ENCODE data around the gene SYNDIG1. TPM values are rescaled to one million over a fixed set of nuclear protein-coding genes. Genes with fewer than 3 reads are reported as not detected.

The SYNDIG1 gene
- total RNA-seq, 1 experiment from 2014 or later: not detected

DNA sequence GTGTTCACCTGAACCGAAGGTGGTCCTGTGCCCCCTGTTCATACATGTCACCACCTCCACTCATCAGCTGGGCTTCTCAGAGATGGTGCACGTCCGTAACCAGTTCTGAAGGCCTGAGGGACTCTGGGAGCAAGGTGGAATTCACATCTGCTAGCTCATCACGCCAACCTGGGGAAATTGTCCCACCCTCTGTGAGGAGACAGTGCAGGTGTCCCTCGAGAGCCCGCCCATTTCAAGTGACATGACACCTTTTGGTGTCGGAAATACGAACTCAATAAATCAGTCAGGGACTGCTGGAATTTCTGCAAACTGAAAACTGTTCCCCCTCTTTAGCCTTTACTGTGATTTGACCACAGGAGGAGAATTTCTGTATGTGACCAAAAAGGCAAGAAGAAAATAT, 99.4 kb downstream of the SYNDIG1 start:
- Histone ChIP-seq H3K9me2 (replicated peaks; ENCODE audit: insufficient read depth, low read length) (no peaks in the 10 kb centered on the region), H3K9me3 (ENCODE audit: low read length) (no peaks in the 10 kb centered on the region), H3K4me1 (ENCODE audit: low read length) (peaks cover 10% of the 10 kb centered on the region), H3K9ac (ENCODE audit: low read length) (no peak overlapping the region), H3K4me3 (ENCODE audit: low read length) (no peak overlapping the region), H3K79me2 (ENCODE audit: low read length) (no peaks in the 10 kb centered on the region), H3K27me3 (ENCODE audit: low read length) (0 out of 2 replicates have a peak, but pooled peaks cover 4% of the 10 kb centered on the region), H3K4me2 (ENCODE audit: low read depth, low read length, poor library complexity, severe bottlenecking) (no peak overlapping the region), H3K27ac (ENCODE audit: low read length) (no peak overlapping the region), H4K20me1 (ENCODE audit: insufficient read depth, low read depth, low read length) (no peaks in the 10 kb centered on the region), H3K36me3 (ENCODE audit: insufficient read depth, low read length) (no peaks in the 10 kb centered on the region), H2AFZ (ENCODE audit: low read length) (no peak overlapping the region)
- no peak for DNase-seq

DNA sequence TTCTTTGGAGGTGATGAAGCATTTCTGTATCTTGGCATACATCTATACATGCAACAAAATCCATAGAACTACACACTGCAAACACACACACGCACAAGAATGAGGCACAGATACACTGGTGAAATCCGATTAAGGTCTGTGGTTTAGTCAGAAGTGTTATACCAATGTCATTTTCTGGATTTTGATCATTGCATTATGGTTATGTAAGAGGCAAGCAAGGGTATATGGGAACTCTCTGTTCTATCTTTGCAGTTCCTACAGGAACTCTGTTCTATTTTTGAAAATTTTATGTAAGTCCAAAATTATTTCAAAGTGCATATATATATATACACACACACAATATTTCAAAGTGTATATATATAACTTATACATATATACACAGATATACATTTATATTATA, 101.7 kb downstream of the SYNDIG1 start:
- H3K27me3 ChIP-seq (ENCODE audit: low read length): no peaks in the 10 kb centered on the region
- DNase-seq: no peak

DNA sequence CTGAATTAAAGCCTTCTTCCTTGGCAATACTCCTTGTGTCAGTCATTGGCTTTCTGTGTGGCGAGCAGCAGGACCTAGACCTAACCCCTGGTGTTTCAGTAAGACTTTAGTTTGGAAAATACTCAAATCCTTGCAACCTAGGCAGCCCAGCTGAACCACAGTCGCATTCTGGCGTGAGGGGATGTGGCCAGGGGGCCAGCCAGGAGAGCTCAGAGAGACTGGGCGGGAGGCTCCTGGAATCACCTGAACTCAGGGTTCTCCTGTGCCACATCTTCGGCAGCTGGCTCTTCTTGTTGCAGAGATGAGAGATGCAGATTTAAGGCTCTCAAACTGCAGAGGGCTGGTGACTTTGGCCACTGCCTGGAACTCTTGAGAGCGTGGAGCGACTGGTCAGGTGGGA, 102.7 kb downstream of the SYNDIG1 start:
- H3K9ac ChIP-seq (ENCODE audit: low read length): no peak overlapping the region
- H4K20me1 ChIP-seq (ENCODE audit: insufficient read depth, low read depth, low read length): no peaks in the 10 kb centered on the region; the same call in 1 of the 2 replicates
- no peak for DNase-seq
- no peak overlapping the region for H3K4me2 ChIP-seq (ENCODE audit: low read depth, low read length, poor library complexity, severe bottlenecking)
- no peaks in the 10 kb centered on the region for H3K9me2 ChIP-seq (replicated peaks; ENCODE audit: insufficient read depth, low read length)
- H3K36me3 ChIP-seq (ENCODE audit: insufficient read depth, low read length): no peaks in the 10 kb centered on the region
- no peaks in the 10 kb centered on the region for H3K9me3 ChIP-seq (ENCODE audit: low read length)
- no peak overlapping the region for H2AFZ ChIP-seq (ENCODE audit: low read length)
- no peaks in the 10 kb centered on the region for H3K27me3 ChIP-seq (ENCODE audit: low read length)
- H3K4me3 ChIP-seq (ENCODE audit: low read length): no peak overlapping the region
- no peaks in the 10 kb centered on the region for H3K79me2 ChIP-seq (ENCODE audit: low read length)
- peaks cover 12% of the 10 kb centered on the region for H3K4me1 ChIP-seq (ENCODE audit: low read length)
- no peak overlapping the region for H3K27ac ChIP-seq (ENCODE audit: low read length)

More for the DNA sequence above, 101.7 kb downstream of the SYNDIG1 start:
- H3K4me3 ChIP-seq (ENCODE audit: low read length): no peak overlapping the region
- H4K20me1 ChIP-seq (ENCODE audit: insufficient read depth, low read depth, low read length): no peaks in the 10 kb centered on the region
- peaks cover 10% of the 10 kb centered on the region for H3K4me1 ChIP-seq (ENCODE audit: low read length)
- H2AFZ ChIP-seq (ENCODE audit: low read length): no peak overlapping the region
- no peaks in the 10 kb centered on the region for H3K79me2 ChIP-seq (ENCODE audit: low read length)
- H3K9ac ChIP-seq (ENCODE audit: low read length): no peak overlapping the region
- H3K4me2 ChIP-seq (ENCODE audit: low read depth, low read length, poor library complexity, severe bottlenecking): no peak overlapping the region
- no peak overlapping the region for H3K27ac ChIP-seq (ENCODE audit: low read length)
- no peaks in the 10 kb centered on the region for H3K9me2 ChIP-seq (replicated peaks; ENCODE audit: insufficient read depth, low read length)
- H3K9me3 ChIP-seq (ENCODE audit: low read length): no peaks in the 10 kb centered on the region
- H3K36me3 ChIP-seq (ENCODE audit: insufficient read depth, low read length): no peaks in the 10 kb centered on the region

DNA sequence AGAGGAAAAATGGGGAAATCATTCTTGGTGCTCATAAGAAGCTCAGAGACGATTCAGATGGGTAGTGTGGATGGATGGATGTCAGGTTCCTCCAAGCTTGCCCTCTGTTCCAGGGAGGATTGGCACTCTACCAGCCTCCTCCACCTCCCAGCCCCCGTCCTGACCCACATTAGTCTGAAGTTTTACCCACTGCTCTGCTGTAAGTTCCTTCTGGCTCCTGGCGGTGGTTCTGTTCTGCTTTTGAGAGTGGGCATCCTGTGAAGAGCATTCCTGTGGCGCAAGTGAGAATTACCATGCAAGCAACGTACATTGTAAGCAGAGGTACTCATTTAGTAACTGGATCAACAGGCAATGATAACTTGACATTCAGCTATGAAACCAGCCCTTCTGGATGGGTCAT, 103.4 kb downstream of the SYNDIG1 start:
- Histone ChIP-seq H3K36me3 (ENCODE audit: insufficient read depth, low read length) (no peaks in the 10 kb centered on the region), H4K20me1 (ENCODE audit: insufficient read depth, low read depth, low read length) (no peaks in the 10 kb centered on the region; the same call in 1 of the 2 replicates), H3K4me3 (ENCODE audit: low read length) (no peak overlapping the region), H3K9me2 (replicated peaks; ENCODE audit: insufficient read depth, low read length) (no peaks in the 10 kb centered on the region), H3K79me2 (ENCODE audit: low read length) (no peaks in the 10 kb centered on the region), H3K4me2 (ENCODE audit: low read depth, low read length, poor library complexity, severe bottlenecking) (no peak overlapping the region), H3K27ac (ENCODE audit: low read length) (no peak overlapping the region), H3K9ac (ENCODE audit: low read length) (no peak overlapping the region), H3K9me3 (ENCODE audit: low read length) (no peaks in the 10 kb centered on the region), H2AFZ (ENCODE audit: low read length) (no peak overlapping the region), H3K4me1 (ENCODE audit: low read length) (peaks cover 19% of the 10 kb centered on the region), H3K27me3 (ENCODE audit: low read length) (no peaks in the 10 kb centered on the region)
- no peak for DNase-seq

DNA sequence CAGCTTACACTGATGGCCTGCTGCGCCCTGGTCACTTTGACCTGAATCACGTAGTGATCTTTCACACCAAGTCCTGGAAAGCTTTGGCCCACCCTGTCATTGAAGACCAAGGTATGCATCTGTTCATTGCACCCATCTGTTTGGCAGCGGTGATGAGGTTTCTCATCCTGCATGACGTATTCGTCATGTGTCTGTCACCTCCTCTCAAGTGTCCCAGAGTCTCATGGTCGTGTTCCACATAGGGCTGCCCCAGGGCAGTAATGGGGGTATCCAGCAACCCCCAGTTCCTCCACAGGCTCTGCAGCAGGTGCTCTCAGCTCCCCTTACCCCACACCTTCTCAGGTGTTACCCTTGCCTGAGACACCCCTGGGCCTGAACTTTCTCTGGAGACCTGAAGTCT, 104.1 kb downstream of the SYNDIG1 start:
- no peaks in the 10 kb centered on the region for H3K36me3 ChIP-seq (ENCODE audit: insufficient read depth, low read length)
- no peak overlapping the region for H2AFZ ChIP-seq (ENCODE audit: low read length)
- no peaks in the 10 kb centered on the region for H3K27me3 ChIP-seq (ENCODE audit: low read length)
- no peak overlapping the region for H3K9ac ChIP-seq (ENCODE audit: low read length)
- no peaks in the 10 kb centered on the region for H3K9me3 ChIP-seq (ENCODE audit: low read length)
- no peak overlapping the region for H3K4me3 ChIP-seq (ENCODE audit: low read length)
- no peaks in the 10 kb centered on the region for H3K79me2 ChIP-seq (ENCODE audit: low read length)
- no peak for DNase-seq
- no peaks in the 10 kb centered on the region for H3K9me2 ChIP-seq (replicated peaks; ENCODE audit: insufficient read depth, low read length)
- no peaks in the 10 kb centered on the region; the same call in 1 of the 2 replicates for H4K20me1 ChIP-seq (ENCODE audit: insufficient read depth, low read depth, low read length)
- H3K4me1 ChIP-seq (ENCODE audit: low read length): peaks cover 19% of the 10 kb centered on the region
- H3K27ac ChIP-seq (ENCODE audit: low read length): no peak overlapping the region
- no peak overlapping the region for H3K4me2 ChIP-seq (ENCODE audit: low read depth, low read length, poor library complexity, severe bottlenecking)

DNA sequence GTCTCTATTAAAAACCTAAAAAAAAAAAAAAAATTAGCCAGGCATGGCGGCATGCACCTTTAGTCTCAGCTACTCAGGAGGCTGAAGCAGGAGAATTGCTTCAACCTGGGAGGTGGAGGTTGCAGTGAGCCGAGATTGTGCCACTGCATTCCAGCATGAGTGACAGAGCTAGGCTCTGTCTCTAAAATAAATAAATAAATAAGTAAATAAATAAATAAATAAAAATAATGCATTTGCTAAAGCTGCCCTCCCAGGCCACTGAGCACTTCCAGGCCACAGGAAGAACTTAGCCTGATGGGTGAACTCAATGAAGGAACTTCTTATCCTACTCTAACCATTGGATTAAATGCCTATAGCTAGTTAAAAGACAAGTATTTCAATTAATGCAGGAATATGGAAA, 104.9 kb downstream of the SYNDIG1 start:
- Histone ChIP-seq H3K4me1 (ENCODE audit: low read length) (peaks cover 19% of the 10 kb centered on the region), H3K79me2 (ENCODE audit: low read length) (no peaks in the 10 kb centered on the region)
- no peak for DNase-seq

DNA sequence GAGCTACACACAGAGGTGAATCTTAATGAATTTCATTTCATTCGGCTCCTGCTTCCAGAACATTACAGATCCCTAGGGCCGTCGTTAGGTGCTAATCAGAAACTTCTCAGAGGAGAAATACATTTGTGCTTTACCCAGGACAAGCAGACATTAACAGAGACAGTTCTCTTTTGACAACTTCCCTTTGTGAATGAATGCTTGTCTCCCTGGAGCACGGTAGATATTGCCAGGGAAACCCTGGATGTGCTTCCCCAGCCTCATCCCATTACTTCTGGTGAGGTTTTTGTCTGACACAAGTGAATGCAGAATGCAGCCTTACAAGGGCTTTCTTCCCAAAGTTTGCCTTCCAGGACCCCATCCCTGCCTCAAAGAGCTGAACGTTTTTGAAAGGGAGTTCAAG, 105.4 kb downstream of the SYNDIG1 start:
- Histone ChIP-seq H3K79me2 (ENCODE audit: low read length) (no peaks in the 10 kb centered on the region), H3K4me2 (ENCODE audit: low read depth, low read length, poor library complexity, severe bottlenecking) (no peak overlapping the region), H3K27ac (ENCODE audit: low read length) (no peak overlapping the region), H3K27me3 (ENCODE audit: low read length) (no peaks in the 10 kb centered on the region), H3K36me3 (ENCODE audit: insufficient read depth, low read length) (no peaks in the 10 kb centered on the region), H3K4me3 (ENCODE audit: low read length) (no peak overlapping the region), H3K9me3 (ENCODE audit: low read length) (no peaks in the 10 kb centered on the region), H3K9ac (ENCODE audit: low read length) (no peak overlapping the region), H4K20me1 (ENCODE audit: insufficient read depth, low read depth, low read length) (peaks cover 6% of the 10 kb centered on the region; the same call in 1 of the 2 replicates), H2AFZ (ENCODE audit: low read length) (no peak overlapping the region), H3K4me1 (ENCODE audit: low read length) (peaks cover 19% of the 10 kb centered on the region), H3K9me2 (replicated peaks; ENCODE audit: insufficient read depth, low read length) (no peaks in the 10 kb centered on the region)
- no peak for DNase-seq

More for the DNA sequence above, 104.9 kb downstream of the SYNDIG1 start:
- Histone ChIP-seq H3K9me3 (ENCODE audit: low read length) (no peaks in the 10 kb centered on the region), H2AFZ (ENCODE audit: low read length) (no peak overlapping the region), H3K9me2 (replicated peaks; ENCODE audit: insufficient read depth, low read length) (no peaks in the 10 kb centered on the region), H3K9ac (ENCODE audit: low read length) (no peak overlapping the region), H4K20me1 (ENCODE audit: insufficient read depth, low read depth, low read length) (peaks cover 3% of the 10 kb centered on the region; the same call in 1 of the 2 replicates), H3K4me3 (ENCODE audit: low read length) (no peak overlapping the region), H3K36me3 (ENCODE audit: insufficient read depth, low read length) (no peaks in the 10 kb centered on the region), H3K27me3 (ENCODE audit: low read length) (no peaks in the 10 kb centered on the region), H3K4me2 (ENCODE audit: low read depth, low read length, poor library complexity, severe bottlenecking) (no peak overlapping the region), H3K27ac (ENCODE audit: low read length) (no peak overlapping the region)

DNA sequence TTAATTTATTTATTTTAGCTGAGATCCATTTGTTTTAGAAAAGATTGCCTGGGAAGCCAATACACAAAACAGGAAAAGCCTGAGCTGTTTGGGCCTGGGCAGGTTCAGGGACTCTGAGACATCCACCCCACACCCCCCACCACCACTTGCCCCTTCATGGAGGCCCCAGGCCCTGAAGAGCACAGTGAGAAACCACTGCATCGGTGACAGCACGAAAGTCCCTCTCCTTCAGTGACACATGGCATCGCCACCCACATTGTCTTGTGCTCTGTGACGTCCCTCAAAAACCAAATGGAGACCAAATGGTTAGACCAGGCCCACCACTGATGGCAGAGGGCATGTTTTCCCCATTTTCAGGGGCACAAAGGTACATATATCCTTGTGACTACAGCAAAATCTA, 106.4 kb downstream of the SYNDIG1 start:
- peaks cover 6% of the 10 kb centered on the region; the same call in 1 of the 2 replicates for H4K20me1 ChIP-seq (ENCODE audit: insufficient read depth, low read depth, low read length)
- no peaks in the 10 kb centered on the region for H3K36me3 ChIP-seq (ENCODE audit: insufficient read depth, low read length)
- H3K9ac ChIP-seq (ENCODE audit: low read length): no peak overlapping the region
- peaks cover 19% of the 10 kb centered on the region for H3K4me1 ChIP-seq (ENCODE audit: low read length)
- H3K27ac ChIP-seq (ENCODE audit: low read length): no peak overlapping the region
- no peak for DNase-seq
- no peak overlapping the region for H3K4me2 ChIP-seq (ENCODE audit: low read depth, low read length, poor library complexity, severe bottlenecking)
- no peaks in the 10 kb centered on the region for H3K27me3 ChIP-seq (ENCODE audit: low read length)
- H3K9me3 ChIP-seq (ENCODE audit: low read length): no peaks in the 10 kb centered on the region
- no peak overlapping the region for H2AFZ ChIP-seq (ENCODE audit: low read length)
- no peaks in the 10 kb centered on the region for H3K9me2 ChIP-seq (replicated peaks; ENCODE audit: insufficient read depth, low read length)
- H3K79me2 ChIP-seq (ENCODE audit: low read length): no peaks in the 10 kb centered on the region
- no peak overlapping the region for H3K4me3 ChIP-seq (ENCODE audit: low read length)

DNA sequence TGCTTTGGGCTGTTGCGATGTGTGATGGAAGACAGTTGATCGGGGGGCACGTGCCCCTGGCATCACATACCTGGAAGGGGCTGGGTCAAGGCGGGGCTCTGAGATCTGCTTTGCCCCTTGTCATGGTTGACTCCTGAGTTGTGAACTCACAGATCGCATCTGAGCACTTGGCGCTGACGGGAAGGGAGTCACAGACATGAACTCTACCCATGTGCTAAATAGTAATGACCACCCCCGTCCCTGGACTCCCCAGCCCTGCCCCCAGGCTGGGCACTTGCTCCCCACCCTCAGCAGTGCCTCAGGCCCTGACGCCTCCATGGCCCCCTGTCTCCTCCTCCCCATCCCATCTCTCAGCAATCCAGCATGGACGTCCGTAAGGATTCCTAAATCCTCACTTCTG, 107.0 kb downstream of the SYNDIG1 start:
- no peaks in the 10 kb centered on the region for H3K9me3 ChIP-seq (ENCODE audit: low read length)
- H3K27ac ChIP-seq (ENCODE audit: low read length): no peak overlapping the region

More for the DNA sequence above, 107.0 kb downstream of the SYNDIG1 start:
- no peaks in the 10 kb centered on the region for H3K9me2 ChIP-seq (replicated peaks; ENCODE audit: insufficient read depth, low read length)
- no peak overlapping the region for H3K9ac ChIP-seq (ENCODE audit: low read length)
- H3K27me3 ChIP-seq (ENCODE audit: low read length): no peaks in the 10 kb centered on the region
- H4K20me1 ChIP-seq (ENCODE audit: insufficient read depth, low read depth, low read length): peaks cover 6% of the 10 kb centered on the region; the same call in 1 of the 2 replicates
- H3K4me1 ChIP-seq (ENCODE audit: low read length): peaks cover 15% of the 10 kb centered on the region
- H2AFZ ChIP-seq (ENCODE audit: low read length): no peak overlapping the region
- H3K79me2 ChIP-seq (ENCODE audit: low read length): no peaks in the 10 kb centered on the region
- H3K4me2 ChIP-seq (ENCODE audit: low read depth, low read length, poor library complexity, severe bottlenecking): no peak overlapping the region
- no peaks in the 10 kb centered on the region for H3K36me3 ChIP-seq (ENCODE audit: insufficient read depth, low read length)
- no peak overlapping the region for H3K4me3 ChIP-seq (ENCODE audit: low read length)
- no peak for DNase-seq
